ENCODE data around the gene AGR3. TPM values are rescaled to one million over a fixed set of nuclear protein-coding genes. Genes with fewer than 3 reads are reported as not detected.
A peak's percentile ranks its signal among the peaks of the same experiment; 100 is the strongest.

AGR3 gene
- total RNA-seq, 1 donor, result not detected

DNA sequence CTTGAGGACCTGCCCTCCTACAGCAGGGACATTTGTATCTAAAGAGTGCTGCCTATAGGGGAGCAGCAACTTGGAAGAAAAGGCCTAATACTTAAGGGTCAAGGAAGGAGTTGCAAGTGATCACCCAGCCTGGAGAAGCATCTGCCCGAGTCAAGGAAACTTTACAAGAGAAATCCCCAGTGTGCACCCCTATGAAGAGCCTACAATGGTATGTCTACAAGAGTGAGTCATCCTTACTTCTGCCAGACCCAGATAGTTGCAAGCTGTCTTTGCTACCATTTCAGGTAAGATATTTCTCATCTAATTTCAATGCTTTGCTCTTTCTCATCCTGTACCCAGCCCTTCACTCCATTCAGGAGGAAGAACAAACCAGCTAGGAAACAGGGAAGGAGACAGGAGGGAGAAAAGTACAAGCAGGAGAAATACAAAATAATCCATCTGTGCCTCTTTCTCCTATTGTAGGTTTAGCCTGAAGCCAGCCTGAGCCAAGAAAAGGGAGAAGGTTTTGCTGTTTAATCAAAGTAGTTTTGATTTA, 34.4 kb upstream of the AGR3 start:
- Histone ChIP-seq H3K9me3 (ENCODE audit: low read depth, low read length) (no peaks in the 10 kb centered on the region), H3K4me2 (ENCODE audit: insufficient read depth, low read length) (peak overlapping the region; percentile 69), H3K79me2 (ENCODE audit: insufficient read depth, low read length) (no peaks in the 10 kb centered on the region), H3K4me1 (ENCODE audit: insufficient read depth, low read length) (peaks cover 23% of the 10 kb centered on the region), H2AFZ (ENCODE audit: low read length) (peak overlapping the region; percentile 76), H3K27ac (ENCODE audit: low read depth, low read length) (peak overlapping the region; percentile 25), H3K36me3 (ENCODE audit: insufficient read depth, low read length) (no peaks in the 10 kb centered on the region), H4K20me1 (ENCODE audit: insufficient read depth, low read length) (no peaks in the 10 kb centered on the region), H3K4me3 (ENCODE audit: insufficient read depth, low read length) (peak overlapping the region; percentile 18), H3K27me3 (ENCODE audit: insufficient read depth, low read length) (no peaks in the 10 kb centered on the region)
- TF ChIP-seq, protein P1, sequence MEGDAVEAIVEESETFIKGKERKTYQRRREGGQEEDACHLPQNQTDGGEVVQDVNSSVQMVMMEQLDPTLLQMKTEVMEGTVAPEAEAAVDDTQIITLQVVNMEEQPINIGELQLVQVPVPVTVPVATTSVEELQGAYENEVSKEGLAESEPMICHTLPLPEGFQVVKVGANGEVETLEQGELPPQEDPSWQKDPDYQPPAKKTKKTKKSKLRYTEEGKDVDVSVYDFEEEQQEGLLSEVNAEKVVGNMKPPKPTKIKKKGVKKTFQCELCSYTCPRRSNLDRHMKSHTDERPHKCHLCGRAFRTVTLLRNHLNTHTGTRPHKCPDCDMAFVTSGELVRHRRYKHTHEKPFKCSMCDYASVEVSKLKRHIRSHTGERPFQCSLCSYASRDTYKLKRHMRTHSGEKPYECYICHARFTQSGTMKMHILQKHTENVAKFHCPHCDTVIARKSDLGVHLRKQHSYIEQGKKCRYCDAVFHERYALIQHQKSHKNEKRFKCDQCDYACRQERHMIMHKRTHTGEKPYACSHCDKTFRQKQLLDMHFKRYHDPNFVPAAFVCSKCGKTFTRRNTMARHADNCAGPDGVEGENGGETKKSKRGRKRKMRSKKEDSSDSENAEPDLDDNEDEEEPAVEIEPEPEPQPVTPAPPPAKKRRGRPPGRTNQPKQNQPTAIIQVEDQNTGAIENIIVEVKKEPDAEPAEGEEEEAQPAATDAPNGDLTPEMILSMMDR (IDR thresholded peaks at IDR 0.05; ENCODE audit: extremely low read depth, low read depth, low read length), result no peak
- DNase-seq (ENCODE audit: insufficient read length, low spot score, missing footprints), result no peak

DNA sequence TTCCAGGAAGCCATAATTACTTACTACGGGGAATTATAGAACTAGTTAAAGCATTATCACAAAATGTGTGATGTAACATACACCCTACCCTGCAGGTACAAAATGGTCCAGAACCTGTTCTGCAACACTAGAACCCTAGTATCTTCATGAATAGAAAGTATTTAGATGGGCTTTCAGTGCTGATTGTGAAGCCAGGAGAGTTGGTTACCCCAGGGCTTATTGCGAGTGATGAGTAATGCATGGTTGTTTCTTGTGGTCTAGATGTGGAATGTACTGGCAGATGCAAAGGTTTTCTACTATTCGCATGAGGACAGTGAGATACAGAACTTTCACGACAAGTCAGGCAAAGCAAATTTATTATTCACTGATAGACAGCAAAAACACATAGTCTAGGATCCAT, 33.6 kb upstream of the AGR3 start:
- peak overlapping the region; percentile 25 for H3K27ac ChIP-seq (ENCODE audit: low read depth, low read length)
- H4K20me1 ChIP-seq (ENCODE audit: insufficient read depth, low read length), result no peaks in the 10 kb centered on the region
- TF ChIP-seq, protein P1 (IDR thresholded peaks at IDR 0.05; ENCODE audit: extremely low read depth, low read depth, low read length), result no peak
- H3K79me2 ChIP-seq (ENCODE audit: insufficient read depth, low read length), result no peaks in the 10 kb centered on the region
- H3K9me3 ChIP-seq (ENCODE audit: low read depth, low read length), result no peaks in the 10 kb centered on the region
- no peaks in the 10 kb centered on the region for H3K27me3 ChIP-seq (ENCODE audit: insufficient read depth, low read length)
- H3K4me1 ChIP-seq (ENCODE audit: insufficient read depth, low read length), result peaks cover 23% of the 10 kb centered on the region
- H3K4me2 ChIP-seq (ENCODE audit: insufficient read depth, low read length), result peak overlapping the region; percentile 69
- H2AFZ ChIP-seq (ENCODE audit: low read length), result no peak overlapping the region
- DNase-seq (ENCODE audit: insufficient read length, low spot score, missing footprints), result peak; percentile 46
- H3K4me3 ChIP-seq (ENCODE audit: insufficient read depth, low read length), result no peak overlapping the region
- no peaks in the 10 kb centered on the region for H3K36me3 ChIP-seq (ENCODE audit: insufficient read depth, low read length)

DNA sequence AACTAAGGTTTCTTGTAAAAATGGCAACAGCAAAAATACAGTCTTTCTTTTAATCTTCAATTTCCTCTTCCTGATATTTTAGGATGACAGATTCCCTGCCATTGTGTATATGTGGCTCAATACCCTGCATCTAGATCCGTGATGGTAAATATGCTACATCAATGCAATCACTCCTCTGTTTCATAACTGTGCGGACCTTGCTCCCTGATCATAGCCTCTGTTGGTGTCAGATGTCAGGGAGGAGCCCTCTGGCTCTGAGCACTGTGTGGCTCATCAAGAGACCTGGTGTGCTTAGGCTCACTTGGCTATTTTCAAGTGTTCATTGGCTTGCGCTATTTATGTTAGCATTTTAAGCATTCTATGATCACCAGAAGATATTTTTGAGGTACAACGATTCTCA, 33.0 kb upstream of the AGR3 start:
- Histone ChIP-seq H3K4me2 (ENCODE audit: insufficient read depth, low read length) (no peak overlapping the region), H4K20me1 (ENCODE audit: insufficient read depth, low read length) (no peaks in the 10 kb centered on the region), H3K9me3 (ENCODE audit: low read depth, low read length) (no peaks in the 10 kb centered on the region), H2AFZ (ENCODE audit: low read length) (no peak overlapping the region), H3K4me3 (ENCODE audit: insufficient read depth, low read length) (no peak overlapping the region), H3K4me1 (ENCODE audit: insufficient read depth, low read length) (peaks cover 23% of the 10 kb centered on the region), H3K27ac (ENCODE audit: low read depth, low read length) (no peak overlapping the region), H3K36me3 (ENCODE audit: insufficient read depth, low read length) (no peaks in the 10 kb centered on the region), H3K79me2 (ENCODE audit: insufficient read depth, low read length) (no peaks in the 10 kb centered on the region), H3K27me3 (ENCODE audit: insufficient read depth, low read length) (no peaks in the 10 kb centered on the region)
- peak; percentile 27 for DNase-seq (ENCODE audit: insufficient read length, low spot score, missing footprints)
- TF ChIP-seq, protein P1 (IDR thresholded peaks at IDR 0.05; ENCODE audit: extremely low read depth, low read depth, low read length), result no peak

DNA sequence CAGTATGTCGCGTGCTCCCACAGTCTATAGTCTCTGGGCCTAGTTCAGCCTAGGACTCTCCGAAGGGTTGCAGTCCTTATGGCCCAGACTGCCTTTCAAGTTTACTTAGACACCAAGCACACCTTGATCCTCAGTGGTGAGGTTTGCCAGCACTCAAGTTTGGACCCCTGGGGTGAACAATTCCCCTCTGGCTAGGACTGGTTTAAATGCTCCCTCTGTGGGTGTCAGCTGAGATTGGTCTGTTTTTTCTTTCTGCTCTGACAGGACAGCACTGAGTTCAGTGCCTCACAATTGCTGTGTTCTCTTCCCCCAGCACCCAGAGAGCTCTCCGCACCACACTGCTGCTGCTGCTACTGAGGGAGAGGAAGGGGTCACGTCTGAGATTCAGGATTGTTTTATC, 31.9 kb upstream of the AGR3 start:
- Histone ChIP-seq H3K4me2 (ENCODE audit: insufficient read depth, low read length) (no peak overlapping the region), H3K4me1 (ENCODE audit: insufficient read depth, low read length) (peaks cover 23% of the 10 kb centered on the region), H4K20me1 (ENCODE audit: insufficient read depth, low read length) (no peaks in the 10 kb centered on the region), H3K4me3 (ENCODE audit: insufficient read depth, low read length) (no peak overlapping the region), H3K79me2 (ENCODE audit: insufficient read depth, low read length) (no peaks in the 10 kb centered on the region), H3K27ac (ENCODE audit: low read depth, low read length) (no peak overlapping the region), H2AFZ (ENCODE audit: low read length) (no peak overlapping the region), H3K9me3 (ENCODE audit: low read depth, low read length) (no peaks in the 10 kb centered on the region), H3K27me3 (ENCODE audit: insufficient read depth, low read length) (no peaks in the 10 kb centered on the region), H3K36me3 (ENCODE audit: insufficient read depth, low read length) (no peaks in the 10 kb centered on the region)
- DNase-seq (ENCODE audit: insufficient read length, low spot score, missing footprints), result no peak
- TF ChIP-seq, protein P1 (IDR thresholded peaks at IDR 0.05; ENCODE audit: extremely low read depth, low read depth, low read length), result no peak

Measured in osteoblast (primary cell).